GM19468 (cell line): ENCODE results near the gene SFXN4.
"Not testable (repeated sequence)": the region's sequence is repeated elsewhere in the genome, so short reads cannot be mapped to it uniquely, and the experiment has no call there.

ENCODE experiments used
- ATAC-seq: cut with Tn5 transposase; IDR thresholded peaks from one replicate; pipeline ENCODE4 v1.9.1; 2021; ENCODE audit warnings: mild to moderate bottlenecking, moderate library complexity, moderate number of reproducible peaks; ENCODE audit not compliant: unreplicated experiment; ENCODE audit errors: extremely low read depth

SFXN4 gene

DNA sequence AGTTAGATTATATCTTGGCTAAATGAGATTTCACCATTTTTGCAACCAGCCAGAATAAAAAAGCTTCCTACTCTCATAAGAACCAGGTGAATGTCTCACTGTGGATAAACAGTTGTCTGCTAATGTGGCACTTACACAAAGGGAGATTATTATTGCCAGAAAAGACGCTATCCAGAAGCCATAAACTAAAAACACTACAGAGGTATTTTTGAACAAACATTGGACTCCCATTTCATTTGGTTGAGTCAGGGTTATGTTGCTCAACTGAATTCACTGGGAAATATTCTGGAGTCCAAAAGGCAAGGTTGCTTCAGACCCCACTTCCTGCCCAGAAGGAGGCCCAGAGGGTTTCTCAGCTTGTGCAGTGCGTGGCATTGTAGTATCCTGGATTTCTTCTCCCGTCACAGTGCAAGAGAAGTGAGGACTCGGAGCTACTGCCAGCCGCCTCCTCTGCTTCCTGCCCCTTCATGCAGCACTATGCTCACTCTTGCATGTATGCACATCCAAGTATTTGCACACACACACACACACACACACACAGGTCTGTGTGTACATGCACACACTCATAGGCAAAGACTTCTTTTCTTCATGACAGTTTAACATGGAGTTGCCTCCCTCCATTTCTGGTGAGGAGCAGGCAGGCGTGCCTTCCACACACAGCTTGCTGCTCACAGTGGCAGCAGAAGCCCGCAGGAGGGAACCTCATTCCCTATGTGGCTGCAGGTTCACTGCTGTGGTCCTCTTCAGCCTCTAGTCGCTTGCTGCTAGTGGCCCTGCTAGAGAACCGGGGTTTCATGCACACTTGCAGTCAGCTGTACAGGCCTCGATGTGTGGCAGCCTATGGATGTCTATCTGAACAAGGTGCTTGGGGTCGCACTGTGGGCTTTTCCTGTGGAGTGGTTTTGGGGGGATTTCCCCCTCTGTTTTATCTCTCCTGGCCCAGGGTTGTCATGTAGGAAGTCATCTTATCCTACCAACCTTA lies 51.5 kb downstream of the SFXN4 start:
- no peak for ATAC-seq

DNA sequence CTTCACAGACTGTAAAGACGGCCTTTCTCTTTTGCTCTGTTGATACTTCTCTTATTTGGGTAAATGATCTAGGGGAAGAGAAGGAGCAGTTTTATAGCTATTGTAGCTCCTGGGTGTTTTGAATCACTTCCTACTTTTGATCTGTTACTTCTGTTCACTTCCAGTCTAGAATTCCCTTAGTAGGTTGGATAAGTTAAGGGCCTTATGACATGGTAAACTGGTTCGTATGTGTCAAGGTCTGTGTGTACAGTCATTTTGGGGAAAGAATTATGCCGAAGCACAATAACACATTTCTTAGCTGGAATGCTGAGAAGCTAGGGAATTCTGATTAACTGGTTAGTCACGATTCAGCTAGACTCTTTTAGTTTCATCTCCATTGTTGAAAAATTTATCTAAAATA lies 53.5 kb downstream of the SFXN4 start:
- no peak for ATAC-seq

DNA sequence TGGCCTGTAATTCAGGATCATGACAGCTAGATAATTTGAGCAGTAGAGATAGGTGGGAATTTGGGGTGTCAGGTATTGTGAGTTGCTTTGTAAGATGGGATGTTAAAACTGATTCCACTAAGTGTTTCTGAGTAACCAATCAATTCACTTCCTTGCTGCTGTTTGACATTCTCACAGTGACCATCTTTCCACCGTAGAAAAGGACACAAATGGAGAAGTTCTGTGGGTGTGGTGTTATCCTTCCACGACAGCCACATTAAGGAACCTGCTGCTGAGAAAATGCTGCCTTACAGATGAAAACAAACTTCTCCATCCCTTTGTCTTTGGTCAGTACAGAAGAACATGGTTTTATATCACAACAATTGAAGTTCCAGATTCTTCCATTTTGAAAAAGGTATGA lies 57.7 kb downstream of the SFXN4 start:
- not testable (repeated sequence) for ATAC-seq

DNA sequence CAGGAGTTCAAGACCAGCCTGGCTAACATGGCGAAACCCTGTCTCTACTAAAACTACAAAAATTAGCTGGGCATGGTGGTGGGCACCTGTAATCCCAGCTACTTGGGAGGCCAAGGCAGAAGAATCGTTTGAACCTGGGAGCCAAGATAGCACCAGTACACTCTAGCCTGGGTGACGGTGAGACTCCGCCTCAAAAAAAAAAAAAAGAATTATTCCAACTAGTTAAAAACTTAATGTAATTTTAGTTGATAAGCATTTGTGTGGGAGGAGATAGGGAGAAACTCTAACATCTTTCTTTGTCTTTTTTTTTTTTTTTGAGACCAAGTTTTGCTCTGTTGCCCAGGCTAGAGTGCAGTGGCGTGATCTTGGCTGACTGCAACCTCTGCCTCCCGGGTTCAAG lies 58.4 kb downstream of the SFXN4 start:
- ATAC-seq, result not testable (repeated sequence)

DNA sequence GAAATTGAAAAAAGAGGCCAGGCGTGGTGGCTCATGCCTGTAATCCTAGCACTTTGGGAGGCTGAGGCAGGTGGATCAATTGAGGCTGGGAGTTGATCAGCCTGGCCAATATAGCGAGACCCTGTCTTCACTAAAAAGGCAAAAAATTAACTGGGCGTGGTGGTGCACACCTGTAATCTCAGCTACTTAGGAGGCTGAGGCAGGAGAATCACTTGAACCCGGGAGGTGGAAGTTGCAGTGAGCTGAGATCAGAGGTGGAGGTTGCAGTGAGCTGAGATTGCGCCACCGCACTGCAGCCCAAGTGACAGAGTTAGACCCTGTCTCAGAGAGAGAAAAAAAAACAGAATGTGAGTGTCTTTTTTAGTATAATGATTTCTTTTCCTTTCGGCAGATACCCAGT lies 59.6 kb downstream of the SFXN4 start:
- not testable (repeated sequence) for ATAC-seq

DNA sequence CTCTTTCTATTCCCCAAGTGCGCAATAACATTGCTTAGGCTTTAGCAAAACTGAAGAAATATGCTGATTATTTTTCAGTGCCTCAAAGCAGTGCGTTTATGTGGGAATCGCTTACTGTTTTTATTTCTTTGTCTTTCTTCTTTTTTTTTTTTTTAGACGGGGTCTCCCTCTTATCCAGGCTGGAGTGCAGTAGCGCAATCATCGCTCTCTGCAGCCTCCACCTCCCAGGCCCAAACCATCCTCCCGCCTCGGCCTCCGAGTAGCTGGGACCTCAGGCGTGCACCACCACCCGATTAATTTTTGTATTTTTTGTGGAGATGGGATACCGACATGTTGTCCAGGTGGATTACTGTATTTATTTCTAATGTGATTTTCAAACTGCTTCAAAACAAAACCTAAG lies 60.4 kb downstream of the SFXN4 start:
- no peak for ATAC-seq

DNA sequence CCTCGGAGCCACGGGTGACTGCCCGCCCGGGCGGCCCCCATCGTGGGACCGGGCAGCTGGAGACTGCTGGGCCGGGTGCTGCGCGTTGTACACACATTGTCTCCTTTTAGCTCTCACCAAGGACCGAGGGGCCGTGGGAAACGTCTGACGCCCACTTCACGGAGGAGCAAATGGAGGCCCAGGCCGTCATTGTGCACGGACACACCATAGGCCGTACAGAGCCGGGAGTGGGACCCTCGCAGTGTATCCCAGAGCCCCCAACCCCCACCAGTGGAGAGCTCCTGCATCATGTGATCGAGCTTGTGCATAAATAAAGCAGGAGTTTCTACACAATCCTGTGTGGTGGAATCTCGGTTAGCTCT lies 60.9 kb downstream of the SFXN4 start:
- ATAC-seq, result no peak

DNA sequence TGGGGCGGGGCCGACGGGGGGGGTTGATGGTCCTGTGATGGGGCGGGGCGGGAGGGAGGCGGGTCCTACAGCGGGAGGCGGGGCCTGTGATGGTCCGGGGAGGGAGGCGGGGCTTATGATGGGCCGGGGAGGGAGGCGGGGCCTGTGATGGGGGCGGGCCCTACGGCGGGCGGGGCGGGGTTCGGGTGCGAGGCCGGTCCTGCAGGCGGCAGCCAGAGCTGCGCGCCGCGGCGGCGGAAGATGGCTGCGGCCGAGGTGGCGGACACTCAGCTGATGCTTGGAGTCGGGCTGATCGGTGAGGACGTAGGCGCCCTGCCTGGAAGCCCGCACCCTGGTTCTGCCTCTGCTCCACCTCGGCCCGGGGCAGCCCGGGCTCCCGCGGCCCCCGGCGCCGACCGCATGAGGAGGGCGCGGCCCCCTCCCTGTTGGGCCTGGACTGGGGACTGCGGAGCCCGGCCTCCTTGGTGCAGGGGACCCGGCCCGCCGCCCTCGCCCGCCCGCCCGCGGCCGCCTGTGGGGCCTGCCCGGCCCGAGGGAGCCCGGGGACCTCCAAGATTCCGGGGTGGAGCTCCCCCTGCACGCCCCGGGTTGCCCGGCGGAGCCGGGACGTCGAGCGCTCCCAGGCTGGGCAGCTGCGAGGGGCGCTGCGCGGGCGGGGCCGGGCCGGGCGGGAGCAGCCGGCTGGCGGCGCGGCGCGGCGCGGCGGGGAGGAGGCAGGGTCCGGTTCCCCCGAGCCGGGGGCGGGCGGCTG lies 61.4 kb downstream of the SFXN4 start, which contains the start of gene DENND10:
Gene DENND10, plus strand, starts transcription at position 211 of the 751 bp plus-strand sequence. Its CDS starts 30 bp downstream, at position 241.
- peak; percentile 79 for ATAC-seq

DNA sequence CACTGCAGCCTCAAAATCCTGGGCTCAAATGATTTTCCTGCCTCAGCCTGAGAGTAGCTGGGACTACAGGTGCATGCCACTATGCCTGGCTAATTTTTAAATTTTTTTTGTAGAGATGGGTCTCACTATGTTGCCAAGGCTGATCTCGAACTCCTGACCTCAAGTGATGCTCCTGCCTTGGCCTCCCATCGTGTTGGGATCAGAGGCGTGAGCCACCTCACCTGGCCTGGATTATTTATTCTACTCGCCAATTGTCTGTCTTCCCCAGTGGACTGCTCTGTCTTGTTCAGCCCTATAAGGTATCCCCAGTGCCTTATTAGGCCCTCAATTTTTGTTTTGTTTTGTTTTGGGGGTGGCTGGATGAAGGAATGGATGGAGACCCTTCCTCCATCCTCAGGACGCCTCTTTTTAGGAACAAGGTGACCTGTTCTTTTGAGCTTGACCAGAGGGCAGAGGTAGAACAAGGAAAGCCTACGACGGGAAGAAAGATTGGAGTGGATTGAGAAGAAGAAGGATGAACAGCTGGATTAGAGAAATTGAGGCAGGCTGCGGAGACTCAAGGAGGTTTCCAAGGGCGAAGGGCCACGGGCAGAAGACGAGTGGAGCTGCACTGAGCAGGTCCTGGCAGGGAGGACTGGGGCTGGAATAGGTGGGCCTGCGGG lies 62.1 kb downstream of the SFXN4 start:
- ATAC-seq, result no peak

DNA sequence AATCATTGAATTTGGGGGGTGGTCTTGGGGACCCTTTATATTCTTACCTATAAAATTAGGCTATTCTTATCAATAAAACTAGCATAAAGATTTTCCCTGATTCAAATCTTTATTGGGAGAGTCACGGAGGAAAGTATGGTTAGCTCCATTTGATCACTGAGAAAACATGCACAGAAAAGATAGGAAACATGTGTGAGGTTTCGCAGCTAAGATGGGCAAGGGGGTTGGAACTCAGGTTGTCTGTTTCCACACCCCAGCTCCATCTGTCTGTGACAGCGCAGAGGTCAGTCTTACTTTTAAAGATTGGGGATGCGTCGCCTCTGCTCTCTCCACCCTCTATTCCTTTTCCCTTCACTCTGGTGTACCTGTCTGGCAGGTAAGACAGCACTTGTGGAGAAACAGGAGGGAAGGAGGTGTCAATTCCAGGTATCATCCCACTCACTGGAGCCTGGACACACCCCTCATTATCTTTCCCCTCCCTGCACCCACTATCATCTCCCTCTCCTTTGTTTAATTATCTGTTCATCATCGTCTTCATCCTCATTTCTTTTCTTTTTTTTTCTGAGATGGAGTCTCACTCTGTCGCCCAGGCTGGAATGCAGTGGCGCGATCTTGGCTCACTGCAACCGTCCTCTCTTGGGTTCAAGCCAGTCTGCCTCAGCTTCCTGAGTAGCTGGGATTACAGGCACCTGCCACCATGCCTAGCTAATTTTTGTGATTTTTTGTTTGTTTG lies 64.0 kb downstream of the SFXN4 start:
- ATAC-seq, result no peak

DNA sequence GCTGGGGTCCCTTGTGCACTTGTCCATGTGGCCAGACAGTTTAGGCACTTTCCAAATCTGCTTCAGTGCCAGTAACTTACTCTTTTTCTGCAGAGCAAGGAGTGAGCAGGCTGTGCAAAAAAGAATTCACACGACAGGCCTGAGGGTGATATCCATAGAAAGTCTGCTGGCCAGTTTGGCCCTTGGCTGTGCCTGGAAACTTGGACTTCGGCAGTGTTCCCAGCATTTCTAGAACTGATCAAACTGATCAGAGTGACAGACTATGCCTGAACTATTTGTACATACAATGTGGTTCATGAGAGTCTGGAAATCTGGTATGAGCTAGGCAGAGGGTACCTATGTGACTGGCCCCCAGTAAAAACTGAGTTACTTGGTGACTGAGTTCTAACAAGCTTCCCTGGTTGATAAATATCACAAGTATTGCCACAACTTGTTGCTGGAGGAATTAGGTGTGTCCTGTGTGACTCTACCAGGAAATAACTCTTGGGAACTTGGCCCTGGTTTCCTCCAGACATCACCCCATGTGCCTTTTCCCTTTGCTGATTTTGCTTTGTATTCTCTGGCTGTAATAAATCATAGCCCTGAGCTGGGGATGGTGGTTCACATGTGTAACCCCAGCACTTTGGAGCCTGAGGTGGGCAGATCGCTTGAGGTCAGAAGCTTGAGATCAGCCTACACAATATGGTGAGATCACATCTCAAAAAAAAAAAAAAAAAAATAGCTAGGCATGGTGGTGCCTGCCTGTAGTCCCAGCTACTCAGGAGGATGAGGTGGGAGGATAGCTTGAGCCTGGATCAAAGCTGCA lies 64.9 kb downstream of the SFXN4 start:
- ATAC-seq, result no peak

DNA sequence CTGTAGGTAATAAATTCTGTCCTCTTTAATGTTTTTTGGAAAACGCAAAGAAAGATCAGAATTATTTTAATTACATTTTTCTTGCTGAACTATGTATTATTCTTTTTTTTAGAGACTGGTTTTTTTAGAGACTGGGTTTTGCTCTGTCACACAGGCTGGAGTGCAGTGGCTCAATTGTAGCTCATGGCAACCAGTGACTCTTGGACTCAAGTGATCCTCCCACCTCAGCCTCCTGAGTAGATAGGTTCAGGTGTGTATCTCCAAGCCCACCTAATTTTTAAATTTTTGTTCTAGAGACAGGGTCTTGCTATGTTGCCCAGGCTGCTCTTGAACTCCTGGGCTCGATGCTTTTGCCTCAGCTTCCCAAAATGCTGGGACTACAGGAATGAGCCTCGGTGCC lies 66.9 kb downstream of the SFXN4 start:
- no peak for ATAC-seq

DNA sequence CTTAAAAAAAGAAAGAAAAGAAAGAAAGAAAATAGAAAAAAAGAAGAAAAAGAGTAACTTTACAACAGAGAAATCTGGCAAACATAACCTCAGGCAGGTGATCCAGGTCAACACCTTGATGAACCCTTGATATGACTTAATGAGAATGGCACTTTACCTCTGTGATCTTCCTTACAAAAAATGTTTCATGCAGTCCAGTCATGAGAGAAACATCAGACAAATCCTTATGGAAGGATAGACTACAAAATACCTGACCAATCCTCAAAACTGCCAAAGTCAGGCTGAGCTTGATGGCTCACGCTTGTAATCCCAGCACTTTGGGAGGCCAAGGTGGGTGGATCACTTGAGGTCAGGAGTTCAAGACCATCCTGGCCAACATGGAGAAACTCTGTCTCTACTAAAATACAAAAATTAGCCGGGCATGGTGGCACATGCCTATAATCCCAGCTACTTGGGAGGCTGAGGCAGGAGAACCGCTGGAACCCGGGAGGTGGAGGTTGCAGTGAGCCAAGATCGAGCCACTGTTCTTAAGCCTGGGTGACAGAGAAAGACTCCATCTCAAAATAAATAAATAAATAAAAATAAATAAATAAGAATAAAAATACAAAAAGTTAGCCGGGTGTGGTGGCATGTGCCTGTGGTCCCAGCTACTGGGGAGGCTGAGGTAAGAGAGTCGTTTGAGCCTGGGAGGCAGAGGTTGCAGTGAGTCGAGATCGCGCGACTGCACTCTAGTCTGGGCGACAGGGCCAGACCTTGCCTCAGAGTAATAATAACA lies 68.7 kb downstream of the SFXN4 start:
- ATAC-seq, result not testable (repeated sequence)

DNA sequence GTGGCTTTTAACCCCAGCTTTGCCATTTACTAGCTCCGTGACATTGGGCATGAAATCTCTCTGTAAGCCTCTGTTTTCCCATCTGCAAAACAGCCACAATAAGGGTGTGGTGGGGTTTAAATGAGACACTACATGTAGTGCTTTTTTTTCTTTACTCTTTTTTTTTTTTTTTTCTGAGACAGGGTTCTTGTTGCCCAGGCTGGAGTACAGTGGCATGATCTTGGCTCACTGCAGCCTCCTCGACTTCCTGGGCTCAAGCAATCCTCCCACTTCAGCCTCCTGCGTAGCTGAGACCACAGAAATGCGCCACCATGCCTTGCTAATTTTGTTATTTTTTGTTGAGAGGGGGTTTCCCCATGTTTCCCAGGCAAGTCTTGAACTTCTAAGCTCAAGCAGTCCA lies 69.9 kb downstream of the SFXN4 start:
- no peak for ATAC-seq

DNA sequence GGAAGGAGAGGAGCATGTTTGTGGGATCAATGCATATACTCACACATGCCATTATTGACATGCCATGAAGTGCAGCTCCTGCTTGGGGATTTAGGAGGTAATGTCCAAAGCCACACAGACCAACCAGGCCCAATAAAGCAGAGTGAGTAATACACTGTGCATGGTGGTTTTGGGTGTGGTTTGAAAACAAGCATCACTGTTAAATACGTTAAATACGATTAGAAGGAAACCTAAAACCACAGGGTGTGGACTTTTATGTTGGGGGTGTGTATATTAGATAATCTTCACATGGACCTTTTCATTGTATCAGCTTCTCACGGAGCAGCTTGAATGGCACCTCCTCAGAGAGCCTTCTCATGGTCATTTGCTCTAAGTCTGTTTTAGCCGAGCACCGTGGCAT lies 74.5 kb downstream of the SFXN4 start:
- no peak for ATAC-seq
